Stimulated activated CD8-positive, alpha-beta memory T cell treated with anti-CD3 and anti-CD28 coated beads, Interleukin-4, amount 100 ng/mL, for 4 hours (primary cell): ENCODE results near the gene CLN3.
"Not testable (repeated sequence)": the region's sequence is repeated elsewhere in the genome, so short reads cannot be mapped to it uniquely, and the experiment has no call there.

ENCODE experiments used
- DNase-seq, 2 donors: peaks; one replicate each; pipeline ENCODE4 v3.0.0-alpha.2; 2020; ENCODE audit warnings: low read depth in 2 of 2, low spot score in 1 of 2

The CLN3 gene

DNA sequence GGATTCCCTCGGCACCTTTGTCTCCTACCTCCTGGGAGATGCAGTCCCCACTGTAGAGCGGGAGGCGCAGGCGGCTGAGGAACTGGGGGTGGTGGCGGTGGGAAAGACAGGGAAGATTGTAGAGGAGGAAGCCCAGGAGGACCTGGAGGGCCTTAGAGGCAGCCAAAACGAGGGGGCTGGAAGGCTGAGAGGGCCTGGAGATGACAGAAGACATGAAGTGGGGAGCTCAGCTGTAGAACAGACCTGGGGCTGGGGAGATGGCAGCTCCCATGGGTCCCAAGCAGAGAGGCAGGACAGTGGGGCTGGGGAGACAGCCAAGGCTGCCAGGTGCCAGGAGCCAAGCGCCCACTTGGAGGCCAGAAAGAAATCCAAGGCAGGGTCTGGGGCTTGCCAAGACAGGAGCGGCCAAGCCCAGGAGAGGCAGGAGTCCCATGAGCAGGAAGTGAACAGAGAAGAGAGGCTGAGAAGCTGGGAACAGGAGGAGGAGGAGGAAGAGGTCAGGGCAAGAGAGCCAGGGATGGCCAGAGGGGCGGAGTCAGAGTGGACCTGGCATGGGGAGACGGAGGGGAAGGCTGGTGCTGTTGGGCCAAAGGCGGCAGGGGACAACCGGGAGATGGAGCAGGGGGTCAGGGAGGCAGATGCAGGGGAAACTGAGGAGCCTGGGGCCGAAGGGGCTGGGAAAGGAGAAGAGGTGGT is 3.4 kb upstream of the CLN3 start:
- DNase-seq: no peak

DNA sequence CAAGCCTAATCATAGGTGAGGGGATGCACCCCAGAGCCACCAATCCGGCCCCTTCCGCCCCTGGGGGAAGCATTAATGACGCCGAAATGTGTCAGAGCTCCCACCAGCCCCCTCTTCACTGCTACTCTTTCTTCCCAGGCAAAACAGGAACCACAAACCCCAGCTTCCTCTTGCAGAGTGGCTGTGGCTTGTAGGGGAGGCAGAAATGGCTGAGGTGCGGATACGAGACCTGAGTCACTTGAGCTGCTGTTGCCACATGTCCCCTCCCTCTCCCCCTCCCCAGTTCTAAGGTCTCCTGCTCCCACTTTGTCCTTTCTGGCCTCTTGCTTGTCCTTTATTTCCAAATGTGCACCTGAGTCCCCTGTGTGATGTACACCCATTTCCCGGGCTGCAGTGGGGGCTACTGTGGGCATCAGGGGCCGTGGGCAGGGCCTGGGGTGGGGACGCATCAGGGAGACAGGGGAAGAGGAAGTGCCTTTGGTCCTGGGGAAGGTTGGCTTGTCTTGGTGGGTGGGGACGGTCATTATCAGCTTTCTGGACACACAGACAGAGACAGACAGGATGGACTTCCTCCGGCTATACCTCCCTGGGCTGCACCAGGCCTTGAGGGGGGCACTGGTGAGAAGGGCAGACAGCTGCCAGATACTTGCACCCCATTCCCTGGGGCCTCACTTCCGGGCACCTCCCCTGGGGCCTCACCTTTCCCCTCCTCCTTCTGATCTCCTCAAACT is 2.4 kb upstream of the CLN3 start, which contains the start of gene APOBR:
TSS of gene APOBR (plus strand) at position 523 of the 731 bp plus-strand sequence. CDS start at position 562, 39 bp downstream.
- peak; percentile 72 to 80 for DNase-seq

DNA sequence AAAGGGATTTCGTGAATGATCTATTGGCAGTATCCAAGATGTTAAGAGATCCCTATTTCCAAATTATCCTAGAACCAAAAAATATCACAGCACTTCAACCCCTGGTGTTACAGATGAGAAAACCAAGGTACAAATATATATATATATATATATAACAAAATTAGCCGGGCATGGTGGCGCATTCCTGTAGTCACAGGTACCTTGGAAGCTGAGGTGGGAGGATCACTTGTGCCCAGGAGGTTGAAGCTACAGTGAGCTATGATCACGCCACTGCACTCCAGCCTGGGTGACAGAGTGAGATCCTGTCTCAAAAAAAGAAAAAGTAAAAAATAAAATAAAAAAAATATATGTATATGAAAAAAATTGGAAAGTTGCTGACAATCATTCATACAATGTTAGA is 637 bp upstream of the CLN3 start:
- no peak for DNase-seq

DNA sequence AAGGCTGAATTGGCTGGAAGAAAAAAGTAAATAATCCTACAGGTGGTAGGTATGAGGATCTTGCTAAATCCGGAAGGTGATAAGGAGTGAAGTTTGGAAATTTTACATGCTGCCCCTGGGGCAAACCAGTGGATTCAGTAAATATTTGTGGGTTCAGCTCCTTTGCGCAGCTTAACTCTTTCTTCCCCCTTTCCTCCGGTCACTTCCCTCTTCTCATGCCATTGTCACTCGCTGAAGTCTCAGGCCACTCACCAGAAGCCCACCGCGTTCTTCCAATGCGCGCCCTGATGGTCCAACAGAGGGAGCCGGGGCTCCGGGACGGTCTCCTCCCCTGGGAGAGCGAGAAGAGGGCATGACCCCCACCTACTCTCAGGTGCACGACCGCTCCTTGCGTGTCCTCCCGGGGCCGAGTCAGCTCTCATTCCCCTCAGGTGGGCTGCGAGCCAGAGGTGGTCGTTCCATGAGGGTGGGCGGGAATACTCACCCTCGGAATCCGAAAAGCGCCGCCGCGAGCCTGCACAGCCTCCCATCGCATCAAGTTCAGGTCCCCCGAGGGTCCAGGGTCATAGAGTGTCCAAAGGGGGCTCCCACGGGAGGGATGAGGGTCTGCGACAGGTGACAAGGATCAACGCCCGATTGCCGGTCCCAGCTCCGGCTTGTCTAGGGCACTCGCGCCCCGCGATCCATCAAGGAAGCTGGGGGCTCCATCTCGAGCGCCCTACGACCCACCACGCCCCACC is 474 bp downstream of the CLN3 start:
- no peak for DNase-seq

DNA sequence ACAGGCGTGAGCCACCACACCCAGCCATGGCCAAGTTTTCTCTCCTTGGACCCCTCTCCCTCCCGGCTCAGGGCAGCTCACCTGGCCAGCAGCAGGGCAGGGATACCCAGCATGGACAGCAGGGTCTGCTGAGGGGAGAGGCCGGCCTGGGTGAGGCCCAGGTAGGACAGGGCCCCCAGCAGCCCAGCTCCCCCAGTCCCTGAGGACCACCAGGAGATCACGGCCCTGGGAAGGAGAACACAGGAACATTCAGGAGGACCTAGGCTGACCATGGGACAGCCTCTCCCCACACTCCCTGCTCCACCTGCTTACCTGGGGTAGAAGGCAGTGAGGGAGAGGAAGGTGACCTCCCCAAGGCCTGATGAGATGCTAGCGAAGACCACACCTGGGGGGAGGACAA is 5.6 kb downstream of the CLN3 start:
- no peak for DNase-seq

DNA sequence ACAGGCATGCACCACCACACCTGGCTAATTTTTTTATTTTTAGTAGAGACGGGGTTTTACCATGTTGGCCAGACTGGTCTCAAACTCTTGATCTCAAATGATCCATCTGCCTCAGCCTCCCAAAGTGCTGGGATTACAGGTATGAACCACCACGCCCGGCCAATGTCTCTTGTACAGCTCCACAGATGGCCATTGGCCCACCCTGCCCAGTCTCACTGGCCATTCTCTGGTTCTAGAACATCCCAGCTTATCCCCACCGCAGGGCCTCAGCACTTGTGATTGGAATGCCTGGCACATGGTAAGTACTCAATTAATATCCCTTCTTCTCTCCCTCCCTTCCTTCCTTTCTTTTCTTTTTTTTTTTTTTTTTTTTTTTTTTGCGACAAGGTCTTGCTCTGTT is 8.5 kb downstream of the CLN3 start:
- not testable (repeated sequence) for DNase-seq

GRCh38 chr16:28482026-28482425 is 9.8 kb downstream of the CLN3 start:
- no peak for DNase-seq

DNA sequence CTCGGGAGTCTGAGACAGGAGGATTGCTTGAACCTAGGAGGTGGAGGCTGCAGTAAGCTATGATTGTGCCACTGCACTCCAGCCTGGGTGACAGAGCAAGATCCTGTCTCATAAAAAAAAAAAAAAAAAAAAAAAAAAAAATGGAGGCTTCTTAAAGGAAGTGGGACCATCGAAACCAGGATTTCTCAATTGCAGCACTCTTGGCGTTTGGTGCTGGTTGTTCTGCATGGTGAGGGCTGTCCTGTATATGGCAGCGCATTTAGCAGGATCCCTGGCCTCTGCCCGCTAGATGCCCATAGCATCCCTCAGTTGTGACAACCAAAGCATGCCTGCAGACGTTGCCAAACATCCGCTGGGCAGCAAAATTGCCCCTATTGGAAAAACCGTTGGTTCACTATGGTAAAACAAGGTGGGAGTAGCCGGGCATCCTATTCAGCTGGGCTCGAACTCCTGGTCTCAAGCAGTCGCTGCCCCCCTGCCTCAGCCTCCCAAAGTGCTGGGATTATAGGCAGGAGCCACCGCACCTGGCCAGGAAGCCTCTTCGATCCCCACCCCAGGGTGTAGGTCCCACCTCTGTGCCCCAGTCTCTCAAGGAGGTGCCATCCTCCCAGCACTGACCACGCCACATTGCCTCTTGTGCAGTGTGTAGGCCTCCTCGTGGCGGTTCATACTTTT is 13.2 kb downstream of the CLN3 start:
- DNase-seq: no peak

DNA sequence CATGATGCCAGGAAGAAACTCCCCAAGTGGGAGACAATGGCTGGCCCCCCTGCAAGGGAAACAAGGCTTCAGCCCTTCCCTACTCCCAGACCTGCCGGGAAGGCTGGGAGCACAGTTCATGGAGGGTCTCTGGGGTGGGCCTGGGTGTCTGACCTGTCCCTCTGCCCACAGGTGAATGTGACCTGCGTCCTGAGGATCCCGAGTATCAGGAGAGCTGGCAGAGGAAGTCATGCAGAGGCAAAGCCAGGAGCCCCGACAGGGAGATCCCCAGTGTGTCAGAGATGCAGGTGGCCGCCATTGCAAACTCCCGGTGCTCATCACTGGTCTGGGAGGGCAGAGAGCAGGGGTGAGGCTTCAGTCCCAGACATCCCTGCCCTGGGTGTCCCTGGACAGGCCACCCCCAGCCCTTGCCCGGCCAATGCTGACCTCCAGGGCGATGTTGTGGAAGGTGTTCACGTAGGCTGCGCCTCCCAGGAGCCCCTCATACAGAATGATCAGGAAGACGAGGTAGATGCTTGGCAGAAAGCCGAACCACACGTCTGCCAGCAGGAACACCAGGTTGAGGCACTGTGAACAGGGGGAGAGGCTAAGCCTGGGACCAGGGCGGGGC is 14.5 kb downstream of the CLN3 start:
- DNase-seq: no peak

DNA sequence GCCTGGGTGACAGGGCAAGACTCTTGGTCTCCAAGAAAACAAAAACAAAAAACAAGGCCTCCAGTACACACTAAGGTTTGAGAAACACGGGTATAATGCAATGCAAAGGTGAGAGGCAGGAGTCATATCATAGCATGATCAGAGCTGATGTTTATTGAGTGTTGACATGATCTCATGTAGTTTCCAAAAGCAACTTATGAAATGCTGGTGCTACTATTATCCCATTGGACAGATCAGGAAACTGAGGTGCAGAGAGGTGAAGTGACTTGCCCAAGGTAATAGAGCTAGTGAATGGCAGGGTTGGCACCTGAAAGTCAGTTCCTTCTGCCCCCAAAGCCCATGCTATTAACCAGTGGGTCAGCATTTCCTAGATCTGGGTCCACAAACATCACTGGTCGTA is 16.7 kb downstream of the CLN3 start:
- DNase-seq: no peak

- no peak for DNase-seq
Measured at GRCh38 chr16:28473714-28474265, 18.1 kb downstream of the CLN3 start.

DNA sequence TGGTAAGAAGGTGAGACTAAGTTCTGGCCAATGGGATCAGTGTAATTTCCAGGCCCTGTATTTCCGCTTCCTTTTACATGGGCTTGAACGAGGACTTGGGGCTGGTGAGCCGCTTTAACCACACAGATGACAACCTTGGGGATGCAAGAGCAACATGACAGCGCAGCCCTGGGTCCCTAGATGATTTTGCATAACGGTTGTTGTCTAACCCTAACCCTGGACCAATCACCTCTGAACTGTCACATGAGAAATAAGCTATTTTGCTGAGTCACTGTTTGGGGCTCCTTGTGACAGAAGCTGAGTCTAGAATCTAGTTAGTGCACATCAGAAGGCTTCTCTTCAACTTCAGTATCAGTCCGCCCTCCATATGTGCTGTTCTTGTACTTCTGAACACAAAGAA is 44.8 kb downstream of the CLN3 start:
- DNase-seq: not testable (repeated sequence)

- DNase-seq: not testable (repeated sequence)
Measured at GRCh38 chr16:28446388-28446787, 45.5 kb downstream of the CLN3 start.

DNA sequence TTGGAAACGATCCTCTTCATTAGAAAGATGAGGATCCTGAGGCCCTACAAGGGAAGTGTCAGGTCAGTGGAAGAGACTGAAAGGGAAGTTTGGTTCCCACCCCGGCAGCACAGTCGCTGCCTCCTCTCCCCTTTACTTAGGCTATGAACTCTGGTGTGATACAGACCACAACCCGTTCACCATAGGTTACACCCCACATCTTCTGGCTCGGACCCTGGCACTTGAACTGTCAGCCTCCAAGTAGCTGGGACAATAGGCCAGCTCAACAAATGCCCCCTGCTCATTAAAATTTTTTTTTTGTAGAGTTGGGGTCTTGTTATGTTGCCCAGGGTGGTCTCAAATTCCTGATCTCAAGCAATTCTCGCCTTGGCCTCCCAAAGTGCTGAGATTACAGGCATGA is 47.9 kb downstream of the CLN3 start:
- not testable (repeated sequence) for DNase-seq

DNA sequence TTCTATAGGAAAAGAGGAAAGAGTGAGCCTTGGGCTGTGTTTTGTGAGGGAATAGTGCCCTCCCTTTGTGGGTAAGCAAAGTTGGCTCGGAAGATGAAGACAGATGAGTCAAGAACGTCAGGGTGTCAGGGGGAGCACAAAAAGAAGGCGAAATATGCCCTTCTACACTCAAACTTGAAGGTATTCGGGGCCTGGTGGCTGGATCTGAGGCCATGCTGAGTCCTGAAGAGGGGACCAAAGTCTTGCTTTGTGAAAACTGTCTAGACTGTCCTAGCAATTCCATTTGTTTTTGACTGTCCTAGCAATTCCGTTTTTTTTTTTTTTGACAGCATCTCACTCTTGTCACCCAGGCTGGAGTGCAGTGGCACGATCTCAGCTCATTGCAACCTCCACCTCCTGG is 53.0 kb downstream of the CLN3 start:
- not testable (repeated sequence) for DNase-seq

- not testable (repeated sequence) for DNase-seq
Measured at GRCh38 chr16:28435340-28435739, 56.5 kb downstream of the CLN3 start.
